HG03139 (cell line): ENCODE data around the gene OIP5.
"Not testable (repeated sequence)": the region's sequence is repeated elsewhere in the genome, so short reads cannot be mapped to it uniquely, and the experiment has no call there.

Experiments
- ATAC-seq: cut with Tn5 transposase; IDR thresholded peaks from one replicate; pipeline ENCODE4 v1.9.1; 2021; ENCODE audit not compliant: unreplicated experiment

The OIP5 gene

DNA sequence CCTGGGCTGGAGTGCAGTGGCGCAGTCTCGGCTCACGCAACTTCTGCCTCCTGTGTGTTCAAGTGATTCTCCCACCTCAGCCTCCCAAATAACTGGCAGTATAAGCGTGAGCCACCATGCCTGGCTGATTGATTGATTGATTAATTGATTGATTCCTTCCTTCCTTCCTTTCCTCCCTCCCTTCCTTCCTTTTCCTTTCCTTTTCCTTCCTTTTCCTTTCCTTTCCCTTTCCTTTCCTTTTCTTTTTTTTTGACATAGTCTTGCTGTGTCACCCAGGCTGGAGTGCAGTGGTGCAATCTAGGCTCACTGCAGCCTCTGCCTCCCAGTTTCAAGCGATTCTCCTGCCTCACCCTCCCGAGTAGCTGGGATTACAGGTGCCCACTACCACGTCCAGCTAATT is 71.5 kb downstream of the OIP5 start:
- ATAC-seq: not testable (repeated sequence)

DNA sequence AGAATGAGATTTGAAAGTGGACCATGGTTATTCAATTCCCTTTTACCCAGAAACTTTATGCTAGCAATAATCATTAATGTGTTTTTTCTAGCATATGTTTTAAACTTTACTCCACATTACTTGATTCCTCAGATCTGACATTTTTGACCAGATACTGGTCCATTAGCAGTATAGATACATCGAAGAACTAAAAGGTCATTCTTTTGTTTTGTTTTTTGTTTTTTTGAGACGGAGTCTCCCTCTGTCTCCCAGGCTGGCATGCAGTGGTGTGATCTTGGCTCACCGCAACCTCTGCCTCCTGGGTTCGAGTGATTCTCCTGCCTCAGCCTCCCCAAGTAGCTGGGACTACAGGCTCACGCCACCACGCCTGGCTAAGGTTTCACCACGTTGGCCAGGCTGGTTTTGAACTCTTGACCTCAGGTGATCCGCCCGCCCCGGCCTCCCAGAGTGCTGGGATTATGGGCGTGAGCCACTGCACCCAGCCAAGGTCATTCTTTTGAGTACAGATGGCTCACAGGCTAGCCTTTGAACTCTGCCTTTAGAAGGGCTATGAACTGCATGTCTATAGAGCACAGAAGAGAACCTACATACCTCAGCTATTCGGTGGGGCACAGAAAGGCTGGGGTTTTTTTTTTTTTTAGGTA is 72.7 kb downstream of the OIP5 start:
- ATAC-seq: no peak
